H1 (cell line): ENCODE data around the gene AURKAIP1.

Experiments used
- CEBPB ChIP-seq: IDR thresholded peaks from 2 replicates; pipeline ENCODE4 v1.6.1; 2012; ENCODE audit warnings: low read depth, low read length
- CREB1 ChIP-seq: IDR thresholded peaks from 2 replicates; pipeline ENCODE4 v1.6.1; 2012; ENCODE audit warnings: inconsistent platforms
- EP300 ChIP-seq, 2 experiments: IDR thresholded peaks; 1 replicate in 1 of 2; 2 replicates in 1 of 2; pipeline ENCODE4 v1.6.1; 2011 to 2012; ENCODE audit warnings: low read depth in 2 of 2, low read length in 2 of 2, mild to moderate bottlenecking in 2 of 2, borderline replicate concordance in 1 of 2, inconsistent platforms in 1 of 2, moderate library complexity in 1 of 2
- EZH2 ChIP-seq: fragments of 200-600 bp; sonication (generic); IDR thresholded peaks from 2 replicates; pipeline ENCODE4 v1.7.1; 2012; ENCODE audit warnings: low read depth, mild to moderate bottlenecking, moderate library complexity, low read length, inconsistent platforms; ENCODE audit not compliant: severe bottlenecking
- FOSL1 ChIP-seq: IDR thresholded peaks from 2 replicates; pipeline ENCODE4 v1.6.1; 2011; ENCODE audit warnings: mild to moderate bottlenecking, low read depth, low read length, moderate library complexity; ENCODE audit not compliant: insufficient read depth
- KDM5A ChIP-seq: fragments of 200-600 bp; IDR thresholded peaks from 2 replicates; pipeline ENCODE4 v1.7.1; 2012; ENCODE audit warnings: mild to moderate bottlenecking, low read length, inconsistent platforms, mixed read lengths
- PHF8 ChIP-seq: fragments of 200-600 bp; sonication (generic); conservative IDR thresholded peaks from 2 replicates; pipeline ENCODE4 v1.7.1; 2012; ENCODE audit warnings: low read depth, mild to moderate bottlenecking, inconsistent platforms, low read length, moderate library complexity
- SP1 ChIP-seq: IDR thresholded peaks from 2 replicates; pipeline ENCODE4 v1.6.1; 2011; ENCODE audit warnings: low read depth, low read length
- TEAD4 ChIP-seq: IDR thresholded peaks from 2 replicates; pipeline ENCODE4 v1.6.1; 2012; ENCODE audit warnings: low read depth, low read length, inconsistent platforms, mixed read lengths
- YY1 ChIP-seq: IDR thresholded peaks from 2 replicates; pipeline ENCODE4 v1.6.1; 2011; ENCODE audit warnings: low read depth, mild to moderate bottlenecking, low read length
- ZNF274 ChIP-seq: IDR thresholded peaks from 2 replicates; pipeline ENCODE4 v1.7.0; 2012; ENCODE audit warnings: low read length, borderline replicate concordance; ENCODE audit errors: extremely low read depth
- TF ChIP-seq, protein P1 (sequence below), 3 experiments: IDR thresholded peaks; 1 replicate in 2 of 3; 2 replicates in 1 of 3; pipeline versions ENCODE4 v1.5.1 to v1.6.1; 2011; ENCODE audit warnings: low read length in 3 of 3, mild to moderate bottlenecking in 3 of 3, inconsistent platforms in 2 of 3, low read depth in 1 of 3, moderate library complexity in 1 of 3; ENCODE audit not compliant: insufficient read depth in 1 of 3; ENCODE audit errors: control extremely low read depth in 1 of 3
- TF ChIP-seq, protein P2 (sequence below): IDR thresholded peaks from 2 replicates; pipeline ENCODE4 v1.6.1; 2012; ENCODE audit warnings: inconsistent platforms

DNA sequence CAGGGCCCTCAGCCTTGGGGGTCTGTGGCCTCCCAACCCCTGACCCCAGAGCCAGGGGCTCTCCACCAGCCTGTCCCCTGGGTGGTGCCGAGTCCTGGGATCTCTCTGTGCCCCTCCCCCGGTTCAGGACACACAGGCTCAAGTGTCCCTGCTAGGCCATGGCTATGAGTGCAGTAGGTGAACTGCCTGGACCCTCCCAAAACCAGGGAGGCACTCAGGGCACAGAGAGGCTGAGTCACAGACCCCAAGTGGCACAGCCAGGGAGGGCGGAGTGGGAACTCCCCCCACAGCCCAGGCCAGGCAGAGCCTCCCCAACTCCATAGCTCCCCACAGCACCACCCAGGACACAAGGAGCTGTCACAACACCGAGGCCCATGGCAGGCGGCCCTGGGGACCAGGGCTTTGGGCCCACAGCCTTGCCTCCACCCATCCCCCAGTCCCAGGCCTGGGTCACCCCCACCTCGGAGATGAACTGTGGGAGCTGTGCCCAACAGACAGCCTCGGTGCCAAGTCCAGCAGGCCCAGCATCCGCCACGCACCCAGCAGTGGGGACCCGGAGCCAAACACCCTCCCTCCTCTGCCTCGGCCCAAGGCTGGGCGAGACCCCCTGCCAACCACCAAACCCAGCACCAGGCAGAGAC lies 29.0 kb downstream of the AURKAIP1 start:
- TF ChIP-seq EZH2 (no peak), EP300 (IDR thresholded peaks at IDR 0.05; ENCODE audit: borderline replicate concordance in 1 of 2, low read depth in 2 of 2, low read length in 2 of 2) (no peak), CEBPB (no peak), PHF8 (no peak), KDM5A (no peak), CREB1 (no peak), ZNF274 (no peak), TEAD4 (no peak), SP1 (no peak), YY1 (no peak), FOSL1 (no peak)
- TF ChIP-seq, protein P1, sequence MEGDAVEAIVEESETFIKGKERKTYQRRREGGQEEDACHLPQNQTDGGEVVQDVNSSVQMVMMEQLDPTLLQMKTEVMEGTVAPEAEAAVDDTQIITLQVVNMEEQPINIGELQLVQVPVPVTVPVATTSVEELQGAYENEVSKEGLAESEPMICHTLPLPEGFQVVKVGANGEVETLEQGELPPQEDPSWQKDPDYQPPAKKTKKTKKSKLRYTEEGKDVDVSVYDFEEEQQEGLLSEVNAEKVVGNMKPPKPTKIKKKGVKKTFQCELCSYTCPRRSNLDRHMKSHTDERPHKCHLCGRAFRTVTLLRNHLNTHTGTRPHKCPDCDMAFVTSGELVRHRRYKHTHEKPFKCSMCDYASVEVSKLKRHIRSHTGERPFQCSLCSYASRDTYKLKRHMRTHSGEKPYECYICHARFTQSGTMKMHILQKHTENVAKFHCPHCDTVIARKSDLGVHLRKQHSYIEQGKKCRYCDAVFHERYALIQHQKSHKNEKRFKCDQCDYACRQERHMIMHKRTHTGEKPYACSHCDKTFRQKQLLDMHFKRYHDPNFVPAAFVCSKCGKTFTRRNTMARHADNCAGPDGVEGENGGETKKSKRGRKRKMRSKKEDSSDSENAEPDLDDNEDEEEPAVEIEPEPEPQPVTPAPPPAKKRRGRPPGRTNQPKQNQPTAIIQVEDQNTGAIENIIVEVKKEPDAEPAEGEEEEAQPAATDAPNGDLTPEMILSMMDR (IDR thresholded peaks at IDR 0.05; ENCODE audit: control extremely low read depth in 1 of 3, insufficient read depth in 1 of 3, low read depth in 1 of 3, low read length in 3 of 3): no peak
- TF ChIP-seq, protein P2, sequence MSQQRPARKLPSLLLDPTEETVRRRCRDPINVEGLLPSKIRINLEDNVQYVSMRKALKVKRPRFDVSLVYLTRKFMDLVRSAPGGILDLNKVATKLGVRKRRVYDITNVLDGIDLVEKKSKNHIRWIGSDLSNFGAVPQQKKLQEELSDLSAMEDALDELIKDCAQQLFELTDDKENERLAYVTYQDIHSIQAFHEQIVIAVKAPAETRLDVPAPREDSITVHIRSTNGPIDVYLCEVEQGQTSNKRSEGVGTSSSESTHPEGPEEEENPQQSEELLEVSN: no peak
